HUES48 (cell line): ENCODE data around the gene SLC23A3.

Source experiments
- H3K27ac ChIP-seq: one replicate; pipeline ENCODE4 v1.7.0; 2013; ENCODE audit warnings: low read depth, low read length, inconsistent platforms
- H3K27me3 ChIP-seq: 2 replicates; pipeline ENCODE4 v1.6.1; 2013; ENCODE audit warnings: mild to moderate bottlenecking, low read length; ENCODE audit not compliant: control insufficient read depth, insufficient read depth
- H3K36me3 ChIP-seq: 2 replicates; pipeline ENCODE4 v1.6.1; 2013; ENCODE audit warnings: low read length; ENCODE audit not compliant: control insufficient read depth, insufficient read depth
- H3K4me1 ChIP-seq: 2 replicates; pipeline ENCODE4 v1.6.1; 2013; ENCODE audit warnings: mild to moderate bottlenecking, low read length; ENCODE audit not compliant: control insufficient read depth, insufficient read depth
- H3K4me3 ChIP-seq: 2 replicates; pipeline ENCODE4 v1.5.1; 2013; ENCODE audit warnings: mild to moderate bottlenecking, low read depth, low read length
- H3K9ac ChIP-seq: 2 replicates; pipeline ENCODE4 v1.6.1; 2013; ENCODE audit warnings: mild to moderate bottlenecking, low read depth, low read length, moderate library complexity
- H3K9me3 ChIP-seq: 2 replicates; pipeline ENCODE4 v1.6.1; 2013; ENCODE audit warnings: low read length; ENCODE audit not compliant: control insufficient read depth, insufficient read depth

The SLC23A3 gene

GRCh38 chr2:219180961-219181360, 11.1 kb upstream of the SLC23A3 start:
- Histone ChIP-seq H3K9me3 (no peaks in the 10 kb centered on the region), H3K27ac (no peak overlapping the region), H3K36me3 (peaks cover 48% of the 10 kb centered on the region), H3K4me1 (peaks cover 6% of the 10 kb centered on the region), H3K27me3 (no peaks in the 10 kb centered on the region), H3K4me3 (no peak overlapping the region), H3K9ac (no peak overlapping the region)

GRCh38 chr2:219179601-219180465, 10.0 kb upstream of the SLC23A3 start:
- Histone ChIP-seq H3K27me3 (no peaks in the 10 kb centered on the region), H3K4me1 (peaks cover 11% of the 10 kb centered on the region), H3K36me3 (peaks cover 49% of the 10 kb centered on the region), H3K27ac (no peak overlapping the region), H3K4me3 (no peak overlapping the region), H3K9me3 (no peaks in the 10 kb centered on the region), H3K9ac (no peak overlapping the region)

- H3K9me3 ChIP-seq, result no peaks in the 10 kb centered on the region
- peak overlapping the region; percentile 100 for H3K4me3 ChIP-seq
- H3K4me1 ChIP-seq, result peaks cover 11% of the 10 kb centered on the region
- no peaks in the 10 kb centered on the region for H3K27me3 ChIP-seq
- H3K9ac ChIP-seq, result no peak overlapping the region
- peak overlapping the region; percentile 54 for H3K27ac ChIP-seq
- peaks cover 53% of the 10 kb centered on the region for H3K36me3 ChIP-seq
Observed at GRCh38 chr2:219178377-219179175, 8.7 kb upstream of the SLC23A3 start.

- peak within 1 kb of the TSS; percentile 100 for H3K4me3 ChIP-seq
- peak within 1 kb of the TSS; percentile 92 for H3K27ac ChIP-seq
- no peaks in the 10 kb centered on the region for H3K27me3 ChIP-seq
- H3K9me3 ChIP-seq, result no peaks in the 10 kb centered on the region
- H3K4me1 ChIP-seq, result peaks cover 11% of the 10 kb centered on the region
- peak within 1 kb of the TSS; percentile 69 for H3K9ac ChIP-seq
- H3K36me3 ChIP-seq, result peaks cover 51% of the 10 kb centered on the region
Observed at GRCh38 chr2:219177552-219178376, 7.9 kb upstream of the SLC23A3 start, which contains the start of gene RETREG2. Gene RETREG2 (plus strand): TSS chr2:219178275. CDS start chr2:219178353, 78 bp downstream.

- Histone ChIP-seq H3K4me3 (peak within 1 kb of the TSS; percentile 100), H3K9me3 (no peaks in the 10 kb centered on the region), H3K4me1 (peaks cover 11% of the 10 kb centered on the region), H3K36me3 (peaks cover 45% of the 10 kb centered on the region), H3K9ac (peak within 1 kb of the TSS; percentile 69), H3K27ac (peak within 1 kb of the TSS; percentile 92), H3K27me3 (no peaks in the 10 kb centered on the region)
Observed at GRCh38 chr2:219176818-219177551, 7.2 kb upstream of the SLC23A3 start, which contains the start of gene CNPPD1. Gene CNPPD1 (minus strand): TSS chr2:219176925. CDS start chr2:219176828, 97 bp downstream.

- H3K9ac ChIP-seq, result peak overlapping the region; percentile 12; the same call in 1 of the 2 replicates
- H3K36me3 ChIP-seq, result peaks cover 37% of the 10 kb centered on the region
- no peaks in the 10 kb centered on the region for H3K9me3 ChIP-seq
- H3K4me1 ChIP-seq, result peaks cover 11% of the 10 kb centered on the region
- peak overlapping the region; percentile 92 for H3K27ac ChIP-seq
- H3K4me3 ChIP-seq, result peak overlapping the region; percentile 100
- H3K27me3 ChIP-seq, result no peaks in the 10 kb centered on the region
Observed at GRCh38 chr2:219175928-219176817, 6.3 kb upstream of the SLC23A3 start.

- Histone ChIP-seq H3K4me1 (peaks cover 11% of the 10 kb centered on the region), H3K4me3 (peak overlapping the region; percentile 100; the same call in 1 of the 2 replicates), H3K27me3 (no peaks in the 10 kb centered on the region), H3K36me3 (peaks cover 30% of the 10 kb centered on the region), H3K9me3 (no peaks in the 10 kb centered on the region), H3K27ac (no peak overlapping the region), H3K9ac (no peak overlapping the region)
Observed at GRCh38 chr2:219175486-219175885, 5.7 kb upstream of the SLC23A3 start.

- Histone ChIP-seq H3K36me3 (peaks cover 24% of the 10 kb centered on the region), H3K27ac (no peak overlapping the region), H3K4me1 (peaks cover 11% of the 10 kb centered on the region), H3K9me3 (no peaks in the 10 kb centered on the region), H3K4me3 (no peak overlapping the region), H3K27me3 (no peaks in the 10 kb centered on the region), H3K9ac (no peak overlapping the region)
Observed at GRCh38 chr2:219174801-219175200, 5.0 kb upstream of the SLC23A3 start.

- H3K9me3 ChIP-seq, result no peaks in the 10 kb centered on the region
- no peak overlapping the region for H3K9ac ChIP-seq
- peaks cover 22% of the 10 kb centered on the region for H3K36me3 ChIP-seq
- H3K4me1 ChIP-seq, result peaks cover 11% of the 10 kb centered on the region
- no peak overlapping the region for H3K4me3 ChIP-seq
- no peaks in the 10 kb centered on the region for H3K27me3 ChIP-seq
- H3K27ac ChIP-seq, result no peak overlapping the region
Observed at GRCh38 chr2:219174146-219174545, 4.3 kb upstream of the SLC23A3 start.
